HepG2 (cell line): ENCODE measurements around the gene SEMA3G. TPM values are rescaled to one million over a fixed set of nuclear protein-coding genes. Genes with fewer than 3 reads are reported as not detected.

Experiments used
- AGO1 ChIP-seq: fragments of 200-400 bp; formaldehyde crosslinking; IDR thresholded peaks from 2 replicates; pipeline ENCODE4 v1.6.1; 2017; ENCODE audit warnings: mild to moderate bottlenecking, low read depth, low read length, moderate library complexity; ENCODE audit not compliant: poor library complexity, severe bottlenecking
- ARNT2 ChIP-seq: sonication (generic); formaldehyde crosslinking; IDR thresholded peaks from 2 replicates; pipeline ENCODE4 v1.8.0; 2022; ENCODE audit warnings: mild to moderate bottlenecking, low read depth, missing genetic modification reagents, moderate library complexity
- ATF1 ChIP-seq: IDR thresholded peaks from 2 replicates; pipeline ENCODE4 v1.6.1; 2016; ENCODE audit warnings: mild to moderate bottlenecking, control low read depth
- BORCS8-MEF2B ChIP-seq: sonication (generic); formaldehyde crosslinking; IDR thresholded peaks from 2 replicates; pipeline ENCODE4 v1.8.0; 2022; ENCODE audit warnings: mild to moderate bottlenecking, missing genetic modification reagents
- GTF2F1 ChIP-seq: fragments of 150-350 bp; IDR thresholded peaks from 2 replicates; pipeline ENCODE4 v1.6.1; 2014; ENCODE audit warnings: low read length
- GTF3A ChIP-seq: sonication (generic); formaldehyde crosslinking; conservative IDR thresholded peaks from 2 replicates; pipeline ENCODE4 v1.4.0; 2020; ENCODE audit warnings: mild to moderate bottlenecking, missing genetic modification reagents
- ISL2 ChIP-seq: sonication (generic); formaldehyde crosslinking; IDR thresholded peaks from 2 replicates; pipeline ENCODE4 v1.5.0; 2020; ENCODE audit warnings: missing genetic modification reagents
- KDM4B ChIP-seq: sonication (generic); formaldehyde crosslinking; IDR thresholded peaks from 2 replicates; pipeline ENCODE4 v1.4.0; 2020; ENCODE audit warnings: missing genetic modification reagents
- KLF6 ChIP-seq: IDR thresholded peaks from 2 replicates; pipeline ENCODE4 v1.8.0; 2016; ENCODE audit warnings: missing biosample characterization, missing genetic modification reagents
- LRRFIP1 ChIP-seq: sonication (generic); formaldehyde crosslinking; conservative IDR thresholded peaks from 2 replicates; pipeline ENCODE4 v1.4.0; 2020; ENCODE audit warnings: missing genetic modification reagents
- MEIS2 ChIP-seq: sonication (generic); formaldehyde crosslinking; IDR thresholded peaks from 2 replicates; pipeline ENCODE4 v1.9.0; 2021; ENCODE audit warnings: mild to moderate bottlenecking, missing genetic modification reagents
- PCBP2 ChIP-seq: fragments of 200-400 bp; formaldehyde crosslinking; optimal IDR thresholded peaks from 2 replicates; pipeline ENCODE3; 2018; ENCODE audit warnings: low read length, low read depth; ENCODE audit not compliant: poor library complexity, severe bottlenecking
- SAP130 ChIP-seq: IDR thresholded peaks from 2 replicates; pipeline ENCODE4 v1.6.1; 2016; ENCODE audit warnings: low read depth
- ZNF280B ChIP-seq: sonication (generic); formaldehyde crosslinking; IDR thresholded peaks from 2 replicates; pipeline ENCODE4 v1.5.0; 2020; ENCODE audit warnings: missing genetic modification reagents, mild to moderate bottlenecking, borderline replicate concordance
- ZNF543 ChIP-seq: sonication (generic); formaldehyde crosslinking; IDR thresholded peaks from 2 replicates; pipeline ENCODE4 v1.4.0; 2020; ENCODE audit warnings: mild to moderate bottlenecking, missing genetic modification reagents
- ZNF746 ChIP-seq: sonication (generic); formaldehyde crosslinking; IDR thresholded peaks from 2 replicates; pipeline ENCODE4 v1.8.0; 2022; ENCODE audit warnings: mild to moderate bottlenecking, missing genetic modification reagents
- polyA plus RNA-seq, 8 experiments: library from polyadenylated mRNA; depleted of rRNA in 3 of 8; stranded (reverse) in 7 of 8; unstranded in 1 of 8; fragments of >200 nt; fragmentation: Illumina TruSeq in 4 of 8; extraction: Trizol in 4 of 8; gene quantifications; 2 replicates each; pipeline versions ENCODE4 v1.2.1 to v1.2.3, GENCODE V29; 2011 to 2016; ENCODE audit warnings: low read depth in 4 of 8, missing spikeins in 1 of 8, mixed read lengths in 1 of 8; ENCODE audit not compliant: insufficient read depth in 1 of 8
- total RNA-seq, 5 experiments: library from RNA; depleted of rRNA; stranded (reverse); fragments of >200 nt; fragmentation: Illumina TruSeq; extraction: Trizol; gene quantifications; 2 replicates each; pipeline ENCODE4 v1.2.3, GENCODE V29; 2016; ENCODE audit warnings: low read depth in 1 of 5
- TF ChIP-seq, protein P1 (sequence below): sonication (generic); formaldehyde crosslinking; IDR thresholded peaks from 2 replicates; pipeline ENCODE4 v1.8.0; 2022; ENCODE audit warnings: missing genetic modification reagents, mild to moderate bottlenecking, moderate library complexity, borderline replicate concordance

Gene SEMA3G
- total and polyA plus RNA-seq, 2 of the 13 experiments (the other 11 are each of a cell fraction or from before 2014, with no cell fraction given), result 6.1 to 8.3 TPM

- TF ChIP-seq LRRFIP1 (CRISPR knock-in tag) (no peak), ARNT2 (peak; percentile 40; the same call in 1 of the 2 replicates), SAP130 (CRISPR knock-in tag) (peak; percentile 93), BORCS8-MEF2B (CRISPR knock-in tag) (0 out of 2 replicates have a peak, but pooled peaks have one; percentile 24), GTF3A (CRISPR knock-in tag) (no peak), ZNF543 (no peak), KDM4B (0 out of 2 replicates have a peak, but pooled peaks have one; percentile 40), GTF2F1 (no peak), ATF1 (CRISPR knock-in tag) (peak; percentile 85), AGO1 (no peak), KLF6 (CRISPR knock-in tag) (peak; percentile 45; the same call in 1 of the 2 replicates), ZNF280B (CRISPR knock-in tag) (no peak), PCBP2 (no peak), ZNF746 (CRISPR knock-in tag) (no peak), ISL2 (0 out of 2 replicates have a peak, but pooled peaks have one; percentile 23), MEIS2 (CRISPR knock-in tag) (0 out of 2 replicates have a peak, but pooled peaks have one; percentile 46)
- TF ChIP-seq, protein P1, sequence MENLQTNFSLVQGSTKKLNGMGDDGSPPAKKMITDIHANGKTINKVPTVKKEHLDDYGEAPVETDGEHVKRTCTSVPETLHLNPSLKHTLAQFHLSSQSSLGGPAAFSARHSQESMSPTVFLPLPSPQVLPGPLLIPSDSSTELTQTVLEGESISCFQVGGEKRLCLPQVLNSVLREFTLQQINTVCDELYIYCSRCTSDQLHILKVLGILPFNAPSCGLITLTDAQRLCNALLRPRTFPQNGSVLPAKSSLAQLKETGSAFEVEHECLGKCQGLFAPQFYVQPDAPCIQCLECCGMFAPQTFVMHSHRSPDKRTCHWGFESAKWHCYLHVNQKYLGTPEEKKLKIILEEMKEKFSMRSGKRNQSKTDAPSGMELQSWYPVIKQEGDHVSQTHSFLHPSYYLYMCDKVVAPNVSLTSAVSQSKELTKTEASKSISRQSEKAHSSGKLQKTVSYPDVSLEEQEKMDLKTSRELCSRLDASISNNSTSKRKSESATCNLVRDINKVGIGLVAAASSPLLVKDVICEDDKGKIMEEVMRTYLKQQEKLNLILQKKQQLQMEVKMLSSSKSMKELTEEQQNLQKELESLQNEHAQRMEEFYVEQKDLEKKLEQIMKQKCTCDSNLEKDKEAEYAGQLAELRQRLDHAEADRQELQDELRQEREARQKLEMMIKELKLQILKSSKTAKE, result peak; percentile 93
Observed at GRCh38 chr3:52429779-52430415, 15.0 kb downstream of the SEMA3G start (continued).
